Measurements from ENCODE around the gene COMMD1.

COMMD1 gene

DNA sequence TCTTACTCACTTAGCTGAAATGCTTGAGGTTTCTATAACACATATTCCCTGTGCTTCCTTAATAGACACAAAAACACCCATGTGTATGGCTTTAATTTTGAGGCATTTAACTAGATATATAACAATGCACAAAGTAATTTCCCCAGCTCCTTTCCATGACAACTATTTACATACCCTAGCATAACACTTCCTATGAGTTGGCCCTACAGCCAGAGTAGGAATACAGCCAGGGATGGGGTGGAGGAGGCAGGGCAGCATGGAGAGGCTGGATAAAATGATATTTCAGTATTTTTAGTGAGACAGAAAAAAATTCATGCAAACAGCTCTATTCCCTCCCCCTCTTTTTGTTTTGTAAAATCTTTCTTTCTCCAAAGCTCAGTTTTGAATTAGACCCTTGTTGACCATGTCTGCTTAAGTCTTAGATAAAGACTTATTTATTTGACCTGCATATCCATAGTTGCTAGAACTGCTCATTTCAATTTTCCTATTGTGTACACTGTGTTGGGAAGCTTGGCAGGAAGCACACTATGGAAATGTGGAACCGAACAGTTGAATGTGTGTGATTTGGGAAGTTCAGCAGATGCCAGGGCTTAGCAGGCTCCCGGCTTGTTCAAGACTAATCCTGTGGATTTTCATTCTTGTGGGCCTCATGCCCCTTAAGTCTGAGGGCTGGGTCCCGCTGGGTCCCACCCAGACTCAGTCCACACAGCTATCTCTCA lies 279.2 kb downstream of the COMMD1 start:
- CTCF ChIA-PET: interaction anchor here (0.6 kb wide), 1 partner anchor 601 kb away, joined by 3 read pairs; no protein-coding TSS in a partner anchor
- H3K4me3 Mint-ChIP-seq: no peak overlapping the region
- no peaks in the 10 kb centered on the region for H3K4me1 Mint-ChIP-seq
- no peak overlapping the region for H3K27ac Mint-ChIP-seq
- H3K27me3 Mint-ChIP-seq: peaks cover 24% of the 10 kb centered on the region
- no peaks in the 10 kb centered on the region for H3K36me3 Mint-ChIP-seq
- H3K9me3 Mint-ChIP-seq: peaks cover 2% of the 10 kb centered on the region
- no peak for DNase-seq

All from activated naive CD4-positive, alpha-beta T cell treated with anti-CD3 and anti-CD28 coated beads, Interleukin-2, amount 10 ng/mL, durations not matched to agents 7 days and 5 days (primary cell).